Measurements from ENCODE around the gene ACOXL. TPM values are rescaled to one million over a fixed set of nuclear protein-coding genes. Genes with fewer than 3 reads are reported as not detected.

Gene ACOXL
- total RNA-seq, 1 donor from 2014 or later = not detected

DNA sequence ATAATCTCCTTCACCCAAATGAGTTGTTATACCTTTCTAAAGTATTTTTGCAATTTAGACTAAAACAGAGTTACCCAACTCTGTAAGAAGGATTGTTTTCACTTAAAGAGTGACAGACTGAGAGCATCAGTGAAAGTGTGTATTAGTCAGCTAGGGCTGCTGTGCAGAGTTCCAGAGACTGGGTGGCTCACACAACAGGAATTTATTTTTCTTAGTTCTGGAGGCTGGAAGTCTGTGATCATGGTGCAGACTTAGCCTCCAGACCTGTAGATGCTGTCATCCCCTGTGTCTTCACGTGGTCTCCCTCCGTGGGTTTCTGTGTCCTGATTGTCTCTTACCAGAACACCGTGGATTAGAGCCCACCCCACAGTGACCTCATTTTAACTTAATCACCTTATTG, 428.4 kb downstream of the ACOXL start:
- no peak overlapping the region for H3K4me3 ChIP-seq (ENCODE audit: low read length in 3 of 3)
- no peaks in the 10 kb centered on the region for H3K27me3 ChIP-seq (ENCODE audit: control insufficient read depth in 3 of 3, insufficient read depth in 3 of 3, low read length in 3 of 3)
- no peaks in the 10 kb centered on the region for H3K9me3 ChIP-seq (ENCODE audit: control insufficient read depth in 3 of 3, low read length in 3 of 3)
- H3K27ac ChIP-seq (ENCODE audit: low read depth, low read length) = no peak overlapping the region
- H3K9ac ChIP-seq (ENCODE audit: low read depth in 1 of 3, low read length in 3 of 3) = no peak overlapping the region
- peaks cover 30 to 51% (median 51%) of the 10 kb centered on the region in 3 donors for H3K4me1 ChIP-seq (ENCODE audit: control insufficient read depth in 3 of 3, insufficient read depth in 3 of 3, low read length in 3 of 3)
- H3K36me3 ChIP-seq (ENCODE audit: control insufficient read depth in 3 of 3, insufficient read depth in 3 of 3, low read length in 3 of 3) = peaks cover 0 to 14% (median 8%) of the 10 kb centered on the region in 3 donors

GRCh38 chr2:111161971-111162370, 429.6 kb downstream of the ACOXL start:
- H3K9ac ChIP-seq (ENCODE audit: low read depth in 1 of 3, low read length in 3 of 3) = peak overlapping the region in 1 of 3 donors; percentile 46
- H3K4me3 ChIP-seq (ENCODE audit: low read length in 3 of 3) = peak overlapping the region in 1 of 3 donors; percentile 46
- no peaks in the 10 kb centered on the region for H3K9me3 ChIP-seq (ENCODE audit: control insufficient read depth in 3 of 3, low read length in 3 of 3)
- peaks cover 30 to 51% (median 51%) of the 10 kb centered on the region in 3 donors for H3K4me1 ChIP-seq (ENCODE audit: control insufficient read depth in 3 of 3, insufficient read depth in 3 of 3, low read length in 3 of 3)
- H3K27ac ChIP-seq (ENCODE audit: low read depth, low read length) = peak overlapping the region; percentile 41
- H3K27me3 ChIP-seq (ENCODE audit: control insufficient read depth in 3 of 3, insufficient read depth in 3 of 3, low read length in 3 of 3) = no peaks in the 10 kb centered on the region
- H3K36me3 ChIP-seq (ENCODE audit: control insufficient read depth in 3 of 3, insufficient read depth in 3 of 3, low read length in 3 of 3) = peaks cover 4 to 14% (median 13%) of the 10 kb centered on the region in 3 donors

- H3K9me3 ChIP-seq (ENCODE audit: control insufficient read depth in 3 of 3, low read length in 3 of 3) = no peaks in the 10 kb centered on the region
- H3K9ac ChIP-seq (ENCODE audit: low read depth in 1 of 3, low read length in 3 of 3) = no peak overlapping the region
- H3K27me3 ChIP-seq (ENCODE audit: control insufficient read depth in 3 of 3, insufficient read depth in 3 of 3, low read length in 3 of 3) = no peaks in the 10 kb centered on the region
- H3K36me3 ChIP-seq (ENCODE audit: control insufficient read depth in 3 of 3, insufficient read depth in 3 of 3, low read length in 3 of 3) = peaks cover 4 to 14% (median 13%) of the 10 kb centered on the region in 3 donors
- peaks cover 30 to 56% (median 55%) of the 10 kb centered on the region in 3 donors for H3K4me1 ChIP-seq (ENCODE audit: control insufficient read depth in 3 of 3, insufficient read depth in 3 of 3, low read length in 3 of 3)
- H3K27ac ChIP-seq (ENCODE audit: low read depth, low read length) = no peak overlapping the region
- no peak overlapping the region for H3K4me3 ChIP-seq (ENCODE audit: low read length in 3 of 3)
These were observed 430.5 kb downstream of the ACOXL start for GRCh38 chr2:111162718-111163331.

GRCh38 chr2:111164078-111164477, 431.7 kb downstream of the ACOXL start:
- Histone ChIP-seq H3K9ac (ENCODE audit: low read depth in 1 of 3, low read length in 3 of 3) (no peak overlapping the region), H3K9me3 (ENCODE audit: control insufficient read depth in 3 of 3, low read length in 3 of 3) (no peaks in the 10 kb centered on the region), H3K4me3 (ENCODE audit: low read length in 3 of 3) (no peak overlapping the region), H3K27me3 (ENCODE audit: control insufficient read depth in 3 of 3, insufficient read depth in 3 of 3, low read length in 3 of 3) (no peaks in the 10 kb centered on the region), H3K36me3 (ENCODE audit: control insufficient read depth in 3 of 3, insufficient read depth in 3 of 3, low read length in 3 of 3) (peaks cover 4 to 13% (median 11%) of the 10 kb centered on the region in 3 donors), H3K4me1 (ENCODE audit: control insufficient read depth in 3 of 3, insufficient read depth in 3 of 3, low read length in 3 of 3) (peaks cover 27 to 61% (median 57%) of the 10 kb centered on the region in 3 donors), H3K27ac (ENCODE audit: low read depth, low read length) (no peak overlapping the region)

- peaks cover 4 to 13% (median 8%) of the 10 kb centered on the region in 3 donors for H3K36me3 ChIP-seq (ENCODE audit: control insufficient read depth in 3 of 3, insufficient read depth in 3 of 3, low read length in 3 of 3)
- H3K4me1 ChIP-seq (ENCODE audit: control insufficient read depth in 3 of 3, insufficient read depth in 3 of 3, low read length in 3 of 3) = peaks cover 17 to 54% (median 47%) of the 10 kb centered on the region in 3 donors
- no peak overlapping the region for H3K4me3 ChIP-seq (ENCODE audit: low read length in 3 of 3)
- H3K27me3 ChIP-seq (ENCODE audit: control insufficient read depth in 3 of 3, insufficient read depth in 3 of 3, low read length in 3 of 3) = no peaks in the 10 kb centered on the region
- no peak overlapping the region for H3K9ac ChIP-seq (ENCODE audit: low read depth in 1 of 3, low read length in 3 of 3)
- H3K27ac ChIP-seq (ENCODE audit: low read depth, low read length) = no peak overlapping the region
- no peaks in the 10 kb centered on the region for H3K9me3 ChIP-seq (ENCODE audit: control insufficient read depth in 3 of 3, low read length in 3 of 3)
These were observed 432.7 kb downstream of the ACOXL start for GRCh38 chr2:111165084-111165483.

- no peak overlapping the region for H3K9ac ChIP-seq (ENCODE audit: low read depth in 1 of 3, low read length in 3 of 3)
- peaks cover 8 to 43% (median 37%) of the 10 kb centered on the region in 3 donors for H3K4me1 ChIP-seq (ENCODE audit: control insufficient read depth in 3 of 3, insufficient read depth in 3 of 3, low read length in 3 of 3)
- no peaks in the 10 kb centered on the region for H3K9me3 ChIP-seq (ENCODE audit: control insufficient read depth in 3 of 3, low read length in 3 of 3)
- peaks cover 4 to 13% (median 8%) of the 10 kb centered on the region in 3 donors for H3K36me3 ChIP-seq (ENCODE audit: control insufficient read depth in 3 of 3, insufficient read depth in 3 of 3, low read length in 3 of 3)
- no peak overlapping the region for H3K27ac ChIP-seq (ENCODE audit: low read depth, low read length)
- H3K4me3 ChIP-seq (ENCODE audit: low read length in 3 of 3) = no peak overlapping the region
- no peaks in the 10 kb centered on the region for H3K27me3 ChIP-seq (ENCODE audit: control insufficient read depth in 3 of 3, insufficient read depth in 3 of 3, low read length in 3 of 3)
These were observed 433.7 kb downstream of the ACOXL start for GRCh38 chr2:111166115-111166514.

GRCh38 chr2:111167076-111167862, 434.9 kb downstream of the ACOXL start:
- H3K9ac ChIP-seq (ENCODE audit: low read depth in 1 of 3, low read length in 3 of 3) = no peak overlapping the region
- H3K4me1 ChIP-seq (ENCODE audit: control insufficient read depth in 3 of 3, insufficient read depth in 3 of 3, low read length in 3 of 3) = peaks cover 0 to 33% (median 27%) of the 10 kb centered on the region in 3 donors
- H3K4me3 ChIP-seq (ENCODE audit: low read length in 3 of 3) = no peak overlapping the region
- H3K27me3 ChIP-seq (ENCODE audit: control insufficient read depth in 3 of 3, insufficient read depth in 3 of 3, low read length in 3 of 3) = no peaks in the 10 kb centered on the region
- H3K27ac ChIP-seq (ENCODE audit: low read depth, low read length) = no peak overlapping the region
- H3K9me3 ChIP-seq (ENCODE audit: control insufficient read depth in 3 of 3, low read length in 3 of 3) = no peaks in the 10 kb centered on the region
- peaks cover 4 to 13% (median 8%) of the 10 kb centered on the region in 3 donors for H3K36me3 ChIP-seq (ENCODE audit: control insufficient read depth in 3 of 3, insufficient read depth in 3 of 3, low read length in 3 of 3)

DNA sequence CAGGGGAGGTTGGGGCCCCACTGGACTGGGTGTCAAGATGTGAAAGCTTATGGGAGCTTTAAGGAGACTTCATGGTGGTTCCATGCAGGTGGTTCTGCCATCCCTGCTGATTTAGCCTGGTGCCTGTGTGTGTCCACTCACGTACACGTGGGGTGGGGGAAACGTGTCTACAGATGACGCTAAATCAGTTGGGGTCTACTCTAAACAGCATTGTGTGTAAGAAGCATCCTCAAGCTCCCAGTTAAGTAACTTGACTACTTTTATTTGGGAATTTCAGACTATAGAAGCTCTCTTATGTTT, 435.4 kb downstream of the ACOXL start:
- H3K9me3 ChIP-seq (ENCODE audit: control insufficient read depth in 3 of 3, low read length in 3 of 3) = no peaks in the 10 kb centered on the region
- no peaks in the 10 kb centered on the region for H3K27me3 ChIP-seq (ENCODE audit: control insufficient read depth in 3 of 3, insufficient read depth in 3 of 3, low read length in 3 of 3)
- H3K4me3 ChIP-seq (ENCODE audit: low read length in 3 of 3) = no peak overlapping the region
- H3K4me1 ChIP-seq (ENCODE audit: control insufficient read depth in 3 of 3, insufficient read depth in 3 of 3, low read length in 3 of 3) = peaks cover 0 to 30% (median 24%) of the 10 kb centered on the region in 3 donors
- no peak overlapping the region for H3K9ac ChIP-seq (ENCODE audit: low read depth in 1 of 3, low read length in 3 of 3)
- no peak overlapping the region for H3K27ac ChIP-seq (ENCODE audit: low read depth, low read length)
- H3K36me3 ChIP-seq (ENCODE audit: control insufficient read depth in 3 of 3, insufficient read depth in 3 of 3, low read length in 3 of 3) = peaks cover 4 to 13% (median 8%) of the 10 kb centered on the region in 3 donors
